Islet of Langerhans (tissue), 1 donor: ENCODE data around the gene PFDN4.
"Not testable (repeated sequence)": the region's sequence is repeated elsewhere in the genome, so short reads cannot be mapped to it uniquely, and the experiment has no call there.

Experiments used
- FAIRE-seq: peaks from one replicate; lab custom pipeline; 2011; peaks lifted over from hg19 to GRCh38; lab: Jason Lieb, UNC

The PFDN4 gene

DNA sequence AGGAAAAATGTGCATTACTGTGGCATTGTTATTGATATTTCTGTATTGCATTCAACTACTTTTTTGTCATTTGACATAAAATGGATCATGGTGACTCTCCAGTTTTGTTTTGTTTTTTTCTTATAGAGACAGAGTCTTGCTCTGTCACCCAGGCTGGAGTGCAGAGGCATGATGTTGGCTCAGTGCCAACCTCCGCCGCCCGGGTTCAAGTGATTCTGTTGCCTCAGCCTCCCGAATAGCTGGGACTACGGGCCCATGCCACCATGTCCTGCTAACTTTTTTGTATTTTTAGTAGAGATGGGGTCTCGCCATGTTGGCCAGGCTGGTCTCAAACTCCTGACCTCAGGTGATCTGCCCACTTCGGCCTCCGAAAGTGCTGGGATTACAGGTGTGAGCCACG is 16.8 kb downstream of the PFDN4 start:
- not testable (repeated sequence) for FAIRE-seq

DNA sequence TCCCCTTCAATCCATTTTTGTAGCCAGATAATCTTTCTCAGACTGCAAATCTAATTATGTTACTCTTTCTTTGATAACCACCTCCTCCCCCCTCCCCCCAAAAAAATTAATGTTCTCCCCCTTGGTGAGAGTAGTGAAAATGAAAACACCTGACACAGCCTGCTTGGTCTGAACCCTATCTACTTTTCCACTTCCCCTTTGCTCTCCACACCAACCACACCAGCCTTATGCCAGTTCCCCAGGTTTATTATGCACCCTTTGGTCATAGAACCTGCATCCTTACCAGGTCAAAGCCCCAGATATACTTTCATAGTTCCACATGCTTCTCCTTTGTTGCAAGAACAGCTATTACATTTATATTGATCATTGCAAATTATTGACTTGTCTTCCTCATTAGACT is 19.4 kb downstream of the PFDN4 start:
- FAIRE-seq: no peak

DNA sequence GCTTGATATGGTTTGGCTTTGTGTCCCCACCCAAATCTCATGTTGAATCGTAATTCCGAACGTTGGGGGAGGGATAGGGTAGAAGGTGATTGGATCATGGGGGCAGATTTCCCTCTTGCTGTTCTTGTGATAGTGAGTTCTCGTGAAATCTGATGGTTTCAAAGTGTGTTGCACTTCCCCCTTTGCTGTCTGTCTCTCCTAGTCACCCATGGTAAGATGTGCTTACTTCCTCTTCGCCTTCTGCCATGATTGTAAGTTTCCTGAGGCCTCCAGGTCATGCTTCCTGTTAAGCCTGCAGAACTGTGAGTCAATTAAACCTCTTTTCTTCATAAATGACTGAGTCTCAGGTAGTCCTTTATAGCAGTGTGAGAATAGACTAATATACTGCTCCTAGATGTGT is 19.9 kb downstream of the PFDN4 start:
- no peak for FAIRE-seq

DNA sequence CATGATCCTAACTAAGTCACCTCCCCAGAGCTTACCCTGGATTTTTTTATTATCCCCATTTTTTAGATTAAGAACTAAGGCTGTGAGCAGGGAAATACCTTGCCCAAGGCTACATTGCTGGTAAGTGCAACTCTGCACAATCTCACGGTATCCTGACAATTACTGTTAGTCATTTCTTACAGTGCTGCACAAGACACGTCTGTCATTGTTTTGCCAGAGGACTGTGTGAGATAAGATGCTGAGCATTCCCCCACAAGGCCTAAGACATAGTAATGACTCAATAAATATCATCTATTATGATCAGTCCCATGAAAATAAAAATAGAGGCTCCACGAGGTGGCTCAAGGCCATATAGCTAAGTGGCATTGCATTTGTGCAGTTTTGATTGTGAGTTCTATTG is 21.0 kb downstream of the PFDN4 start:
- no peak for FAIRE-seq

DNA sequence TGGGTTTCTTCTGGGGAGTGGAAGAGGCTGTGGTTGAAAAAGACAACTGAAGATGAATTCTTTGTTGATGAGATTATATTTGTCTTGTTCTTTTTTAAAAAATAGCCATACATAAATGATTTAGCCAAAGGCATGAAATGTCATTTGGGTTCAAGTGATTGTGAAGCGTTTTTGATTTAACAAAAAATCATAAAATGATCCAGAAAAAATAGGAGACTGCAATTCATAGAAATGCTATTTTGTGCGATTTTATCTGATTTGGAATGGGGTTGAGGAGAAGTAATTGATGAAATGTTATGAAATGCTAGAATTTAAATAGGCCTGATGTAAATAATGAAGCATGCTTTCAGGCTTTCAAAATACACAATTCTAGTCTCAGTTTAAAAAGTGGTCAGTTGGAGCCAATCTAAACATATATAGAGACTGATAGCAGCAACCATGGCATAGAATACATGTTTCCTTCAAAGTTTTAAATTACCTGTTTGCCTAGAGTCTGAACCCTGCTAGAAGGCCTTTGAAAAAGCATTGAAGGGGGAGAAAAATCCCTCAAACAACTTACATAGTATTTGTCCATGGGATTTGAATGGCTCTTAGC is 21.8 kb downstream of the PFDN4 start:
- FAIRE-seq: no peak

DNA sequence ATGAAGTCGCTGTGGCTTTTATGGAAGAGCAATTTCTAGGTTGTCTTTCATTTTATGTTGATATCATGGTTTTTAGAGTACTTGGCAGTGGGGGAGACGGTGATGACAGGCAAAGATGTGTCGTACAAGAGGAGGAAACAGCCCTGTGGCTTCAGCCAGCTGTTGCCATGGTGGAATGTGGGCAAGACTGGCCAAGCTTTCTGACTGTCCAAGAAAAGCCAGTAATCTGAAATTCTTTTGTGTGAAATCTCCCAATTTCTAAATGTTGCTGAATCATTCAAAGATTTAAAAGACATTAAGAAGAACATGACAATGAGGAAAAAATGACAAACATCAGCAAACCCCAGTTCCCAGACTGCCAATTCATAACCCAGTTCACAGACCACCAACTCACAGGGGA is 23.1 kb downstream of the PFDN4 start:
- no peak for FAIRE-seq

DNA sequence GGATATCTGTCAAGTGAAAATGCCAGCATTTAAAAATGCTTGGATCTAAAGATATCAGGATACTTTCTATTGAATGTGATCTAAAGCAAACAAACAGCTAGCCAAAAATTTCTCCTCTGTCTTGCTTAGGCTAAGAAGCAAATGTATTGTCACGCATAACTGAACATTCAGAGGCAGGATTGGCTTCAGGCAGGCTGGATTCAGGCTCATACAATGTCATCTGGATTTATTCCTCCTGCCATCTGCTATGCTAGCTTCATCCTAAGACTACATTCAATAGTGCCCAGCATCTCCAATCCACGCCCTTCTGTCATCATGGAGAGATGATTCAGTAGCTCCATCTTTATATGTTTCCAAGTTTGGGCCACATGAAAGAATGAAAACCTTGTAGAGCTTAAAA is 27.1 kb downstream of the PFDN4 start:
- no peak for FAIRE-seq

DNA sequence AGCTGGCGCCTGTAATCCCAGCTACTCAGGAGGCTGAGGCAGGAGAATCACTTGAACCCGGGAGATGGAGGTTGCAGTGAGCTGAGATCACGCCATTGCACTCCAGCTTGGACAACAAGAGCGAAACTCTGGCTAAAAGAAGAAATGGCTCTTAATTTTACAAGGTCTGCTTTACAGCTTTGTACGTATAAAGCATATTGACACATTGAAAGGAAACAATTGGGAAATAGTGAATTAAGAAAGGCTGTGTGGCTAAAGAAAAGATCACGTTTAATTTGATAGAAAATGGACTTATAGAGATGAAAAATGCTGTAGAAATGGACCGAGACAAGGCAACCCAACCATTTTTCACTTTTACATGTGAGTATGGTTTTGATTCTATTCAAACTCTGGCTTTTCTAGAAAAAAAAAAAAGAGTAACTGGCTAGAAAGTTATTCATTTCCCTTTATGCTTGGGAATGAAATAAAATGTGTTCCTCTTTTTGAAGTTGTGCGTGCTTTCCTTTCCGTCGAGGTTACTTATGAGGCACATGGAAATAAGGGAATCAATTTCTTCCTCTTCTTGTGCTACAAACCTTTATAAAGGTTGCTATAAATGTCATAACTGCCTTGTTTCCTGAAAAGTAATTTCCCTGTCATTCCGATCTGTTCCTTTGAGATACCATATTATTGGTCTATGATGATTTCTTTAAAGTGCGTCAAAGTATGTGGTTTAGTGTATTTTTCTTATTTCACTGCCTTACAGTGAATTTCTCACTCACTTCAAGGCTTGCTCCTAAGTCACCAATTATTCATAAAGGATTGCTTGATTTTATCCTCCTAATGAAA is 29.4 kb downstream of the PFDN4 start:
- no peak for FAIRE-seq

DNA sequence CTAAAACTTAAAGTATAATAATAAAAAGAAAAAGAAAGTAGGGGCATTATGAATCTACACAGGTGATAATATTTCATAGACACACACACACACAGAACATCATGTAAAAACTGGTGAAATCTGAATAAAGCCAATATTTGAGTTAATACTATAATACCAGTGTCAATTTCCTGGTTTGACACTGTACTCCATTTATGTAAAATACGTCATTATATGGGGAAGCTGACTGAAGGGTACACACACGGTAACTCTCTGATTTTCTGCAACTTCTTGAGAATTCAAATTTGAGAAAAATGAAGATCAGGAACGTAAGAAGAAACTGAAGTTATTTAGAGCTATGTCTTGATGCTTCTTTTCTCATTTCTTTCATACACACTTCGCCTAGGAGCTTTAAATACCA is 36.2 kb downstream of the PFDN4 start:
- no peak for FAIRE-seq

DNA sequence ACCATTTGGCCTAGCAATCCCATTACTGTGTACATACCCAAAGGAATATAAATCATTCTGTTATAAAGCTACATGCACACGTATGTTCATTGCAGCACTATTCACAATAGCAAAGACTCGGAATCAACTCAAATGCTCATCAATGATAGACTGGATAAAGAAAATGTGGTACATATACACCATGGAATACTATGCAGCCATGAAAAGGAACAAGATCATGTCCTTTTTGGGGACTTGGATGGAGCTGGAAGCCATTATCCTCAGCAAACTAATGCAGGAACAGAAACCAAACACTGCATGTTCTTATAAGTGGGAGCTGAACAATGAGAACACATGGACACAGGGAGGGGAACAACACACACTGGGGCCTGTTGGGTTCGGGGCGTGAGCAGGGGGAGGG is 40.8 kb downstream of the PFDN4 start:
- not testable (repeated sequence) for FAIRE-seq

DNA sequence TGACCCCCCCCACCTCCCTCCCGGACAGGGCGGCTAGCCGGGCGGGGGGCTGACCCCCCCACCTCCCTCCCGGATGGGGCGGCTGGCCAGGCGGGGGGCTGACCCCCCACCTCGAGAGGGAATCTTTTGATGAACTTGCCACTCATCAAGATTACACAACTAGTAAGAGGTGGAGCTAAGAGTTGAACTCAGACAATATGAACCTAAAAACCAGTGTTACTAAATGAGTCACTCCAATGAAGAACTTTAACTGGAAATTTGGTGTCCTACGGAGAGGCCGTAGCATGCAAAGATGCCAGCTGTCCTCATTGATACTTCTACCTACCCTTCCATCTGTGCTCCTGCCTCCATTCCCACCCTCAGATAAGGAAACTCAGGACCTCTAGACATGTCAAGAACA is 42.8 kb downstream of the PFDN4 start:
- FAIRE-seq: no peak

DNA sequence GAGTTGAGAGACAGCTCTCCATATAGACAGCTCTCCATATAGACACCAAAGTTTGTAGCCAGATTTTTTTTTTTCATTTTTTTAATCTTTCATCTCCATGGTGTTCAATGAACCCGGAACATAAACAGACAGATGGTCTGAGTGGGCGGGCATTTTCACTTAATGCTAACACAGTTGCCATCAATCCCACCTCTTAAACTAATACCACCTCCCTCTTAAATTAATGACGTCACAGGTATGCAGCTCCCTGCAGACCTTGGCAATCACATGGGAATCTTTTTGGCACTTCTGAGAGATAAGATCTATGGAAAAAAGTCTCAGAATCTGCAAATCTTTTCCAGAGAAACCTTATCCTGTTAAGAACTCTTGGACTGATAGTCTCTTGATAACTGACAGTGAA is 43.2 kb downstream of the PFDN4 start:
- FAIRE-seq: no peak

DNA sequence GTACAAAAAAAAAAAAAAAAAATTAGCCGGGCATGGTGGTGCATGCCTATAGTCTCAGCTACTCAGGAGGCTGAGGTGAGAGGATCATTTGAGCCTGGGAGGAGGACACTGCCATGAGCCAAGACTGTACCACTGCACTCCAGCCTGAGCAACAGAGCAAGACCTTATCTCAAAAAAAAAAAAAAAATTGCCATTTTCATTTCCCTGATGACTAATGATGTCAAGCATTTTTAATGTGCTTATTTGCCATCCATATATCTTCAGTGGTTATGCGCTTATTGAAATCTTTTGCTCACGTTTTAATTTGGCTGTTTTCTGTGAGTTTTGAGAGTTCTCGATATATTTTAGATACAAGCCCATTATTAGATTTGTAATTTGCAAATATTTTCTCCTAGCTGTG is 46.7 kb downstream of the PFDN4 start:
- FAIRE-seq: no peak

DNA sequence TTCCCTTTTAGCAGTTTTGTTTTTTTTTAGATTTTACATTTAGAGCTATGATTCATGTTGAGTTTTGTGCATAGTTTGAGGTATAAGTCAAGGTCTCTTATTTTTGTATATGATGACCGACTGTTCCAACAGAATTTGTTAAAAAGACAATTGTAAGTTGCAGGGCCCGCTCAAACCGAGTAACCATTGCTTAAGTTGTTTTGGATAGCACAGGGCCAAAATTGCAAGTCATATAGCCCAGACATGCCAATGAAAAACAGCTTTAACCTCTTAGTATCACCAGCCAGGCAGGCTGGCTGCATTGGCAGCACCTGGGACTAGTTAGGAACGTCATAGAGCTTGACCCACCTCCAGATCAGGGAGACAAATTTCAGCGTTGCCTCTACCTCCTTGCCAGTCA is 47.3 kb downstream of the PFDN4 start:
- no peak for FAIRE-seq

DNA sequence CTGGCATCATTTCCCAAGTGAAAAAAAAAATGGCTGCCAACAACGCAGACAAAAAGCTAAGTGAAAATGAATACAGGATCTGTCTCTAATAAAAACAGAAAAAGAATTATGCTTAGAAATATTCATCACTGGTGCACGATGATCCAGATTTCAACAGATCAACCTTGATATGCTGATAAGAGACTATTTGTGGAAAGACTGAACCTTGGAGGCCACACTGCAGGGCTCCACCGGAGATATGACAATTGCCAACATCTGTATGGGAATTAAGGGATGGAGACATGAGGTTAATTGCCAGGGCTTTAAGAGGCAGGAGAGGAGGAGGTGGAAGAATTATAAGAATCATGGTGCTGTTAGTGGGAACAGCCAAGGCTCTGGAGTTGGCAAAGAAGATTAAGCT is 48.3 kb downstream of the PFDN4 start:
- FAIRE-seq: no peak

DNA sequence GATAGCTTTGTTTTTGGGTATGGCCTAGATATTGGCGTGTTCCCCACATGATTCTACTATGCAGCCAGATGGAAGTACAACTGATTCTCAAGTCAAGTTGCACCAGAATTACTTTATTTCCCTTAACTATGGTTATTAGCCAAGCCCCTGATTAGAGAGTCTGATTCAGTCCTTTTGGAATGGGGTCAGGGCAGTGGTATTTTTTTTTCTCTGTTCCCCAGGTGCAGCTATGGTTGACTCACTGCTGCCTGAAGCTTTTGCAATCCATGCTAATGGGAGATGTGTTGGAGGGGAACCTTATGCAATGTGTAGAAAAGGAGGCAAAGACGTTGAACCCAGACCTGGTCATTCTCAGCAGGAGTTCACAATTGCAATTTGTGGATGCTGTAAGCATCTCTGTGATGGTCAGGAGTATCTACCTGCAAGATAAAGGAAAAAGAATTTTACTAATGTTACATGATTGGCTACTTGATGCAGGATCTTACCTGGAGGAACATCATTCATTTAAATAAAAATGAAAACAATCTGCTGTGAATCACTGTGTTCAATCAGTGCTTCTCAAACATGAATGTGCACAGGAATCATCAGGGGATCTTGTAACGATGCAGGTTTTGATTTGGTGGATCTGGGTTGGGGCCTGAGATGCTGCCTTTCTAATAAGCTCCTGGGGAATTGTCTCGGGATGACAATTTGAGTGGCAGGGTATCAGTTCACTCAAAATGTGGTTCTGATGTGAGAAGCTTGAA is 49.4 kb downstream of the PFDN4 start:
- FAIRE-seq: no peak

DNA sequence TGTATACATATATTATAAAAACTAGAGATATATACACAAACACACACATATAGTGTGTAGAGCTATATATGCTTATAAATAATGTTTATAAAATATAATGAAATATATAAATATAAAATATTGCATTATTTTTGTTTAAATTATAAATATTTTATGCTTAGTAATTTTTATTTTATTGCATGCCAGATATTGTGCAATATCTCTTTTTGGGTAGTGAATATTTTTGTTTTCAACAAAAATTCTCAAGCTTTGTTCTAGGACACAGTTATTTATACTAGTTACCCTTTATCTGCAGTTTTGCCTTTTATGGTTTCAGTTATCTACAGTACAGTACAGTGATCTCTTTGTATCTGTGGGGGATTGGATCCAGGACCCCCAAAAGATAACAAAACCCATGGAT is 52.2 kb downstream of the PFDN4 start:
- no peak for FAIRE-seq

DNA sequence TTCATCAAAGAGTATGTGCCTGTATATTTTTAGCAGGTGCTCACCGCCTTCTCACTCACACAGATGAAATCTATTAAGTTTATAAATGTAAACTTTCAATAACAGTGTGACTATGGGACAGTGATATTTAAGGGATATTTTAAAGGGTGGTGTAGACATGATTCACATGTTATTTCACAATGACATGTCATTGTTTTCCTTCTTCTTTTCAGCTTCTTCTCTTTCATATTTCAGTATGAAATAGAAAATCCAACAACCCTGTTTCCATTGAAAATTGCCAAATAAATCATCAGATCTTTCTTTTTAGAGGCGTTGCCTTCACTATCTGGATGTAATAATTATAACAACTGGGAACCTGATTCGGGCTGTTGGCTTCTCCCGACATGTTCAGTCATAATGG is 54.8 kb downstream of the PFDN4 start:
- no peak for FAIRE-seq

DNA sequence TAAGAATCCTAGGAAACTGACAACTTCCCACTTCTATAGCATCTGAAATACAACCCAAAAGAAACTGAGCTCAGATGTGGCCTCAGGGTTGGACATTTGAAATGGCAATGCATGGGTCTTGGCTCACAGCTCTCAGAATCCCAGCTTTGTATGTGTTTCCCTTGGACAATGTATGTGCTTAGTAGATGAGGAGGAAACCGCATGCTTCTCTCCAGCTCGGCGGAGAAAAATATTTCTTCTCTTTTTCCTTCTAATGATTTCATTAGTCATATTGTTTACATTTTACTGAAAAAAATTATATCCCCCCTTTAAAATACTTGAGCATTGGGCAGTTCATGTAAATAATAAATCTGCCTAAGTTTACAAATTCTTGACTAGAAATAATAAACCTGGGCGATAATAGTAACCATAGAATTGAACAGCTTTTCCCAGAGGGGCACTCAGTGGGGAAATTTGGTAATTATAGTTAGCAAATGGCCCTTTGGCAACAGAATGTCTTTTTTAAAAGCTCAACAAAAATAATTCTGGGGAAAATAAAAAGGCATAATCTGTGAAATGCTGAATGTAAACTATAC is 55.3 kb downstream of the PFDN4 start:
- FAIRE-seq: no peak

DNA sequence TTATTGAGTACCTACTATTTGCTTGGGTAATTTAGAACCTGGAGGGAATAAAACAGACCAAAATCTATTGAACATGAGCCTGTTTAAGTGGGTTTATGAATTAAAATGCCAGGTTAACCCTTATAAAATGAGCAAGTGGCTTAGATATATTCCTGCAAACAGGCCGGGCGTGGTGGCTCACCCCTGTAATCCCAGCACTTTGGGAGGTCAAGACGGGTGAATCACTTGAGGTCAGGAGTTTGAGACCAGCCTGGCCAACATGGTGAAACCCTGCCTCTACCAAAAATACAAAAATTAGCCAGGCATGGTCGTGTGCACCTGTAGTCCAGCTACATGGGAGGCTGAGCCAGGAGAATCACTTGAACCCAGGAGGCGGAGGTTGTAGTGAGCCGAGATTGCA is 57.9 kb downstream of the PFDN4 start:
- FAIRE-seq: not testable (repeated sequence)

DNA sequence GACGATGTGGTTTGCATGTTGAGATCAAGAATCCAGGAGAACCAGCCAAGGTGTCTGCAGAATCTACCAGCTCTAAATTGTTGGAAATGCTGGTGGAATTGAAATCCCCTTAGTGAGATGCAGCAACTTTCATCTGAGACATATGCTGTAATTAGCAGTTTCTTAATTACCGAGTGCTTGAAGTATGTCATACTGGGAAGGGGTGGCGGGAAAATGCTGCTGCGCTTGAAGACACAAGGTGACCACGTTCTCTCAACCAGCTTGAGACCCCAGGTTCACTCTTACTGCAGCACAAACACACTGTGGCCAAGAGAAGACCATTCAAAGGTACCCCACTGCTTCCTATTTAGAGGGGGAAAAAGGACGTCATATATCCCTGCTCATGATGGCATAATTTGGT is 59.0 kb downstream of the PFDN4 start:
- no peak for FAIRE-seq

DNA sequence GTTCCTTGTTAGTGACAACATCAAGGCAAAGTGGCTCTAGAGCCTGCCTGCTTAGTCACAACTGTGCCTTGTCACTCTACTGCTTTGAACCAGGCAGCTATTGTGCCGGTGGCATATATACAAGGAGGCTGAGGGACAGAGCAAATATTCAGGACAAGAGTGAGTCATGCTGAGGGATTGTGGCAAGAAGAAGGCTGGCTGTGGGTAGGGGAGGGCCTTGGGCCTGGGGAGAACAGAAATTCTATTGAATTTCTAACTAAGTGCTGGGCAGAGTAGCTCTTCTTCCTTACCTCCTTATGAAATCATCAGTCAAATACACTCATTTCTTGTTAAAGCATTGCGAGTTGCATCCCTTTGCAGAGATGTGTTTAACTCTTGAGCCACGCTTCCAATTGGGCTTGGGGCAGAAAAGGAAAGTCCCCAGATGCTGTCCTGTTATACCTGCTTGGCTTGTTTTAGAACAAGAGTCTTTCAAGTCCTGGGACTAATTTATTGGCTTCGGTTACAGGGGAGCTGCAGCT is 59.7 kb downstream of the PFDN4 start:
- no peak for FAIRE-seq

DNA sequence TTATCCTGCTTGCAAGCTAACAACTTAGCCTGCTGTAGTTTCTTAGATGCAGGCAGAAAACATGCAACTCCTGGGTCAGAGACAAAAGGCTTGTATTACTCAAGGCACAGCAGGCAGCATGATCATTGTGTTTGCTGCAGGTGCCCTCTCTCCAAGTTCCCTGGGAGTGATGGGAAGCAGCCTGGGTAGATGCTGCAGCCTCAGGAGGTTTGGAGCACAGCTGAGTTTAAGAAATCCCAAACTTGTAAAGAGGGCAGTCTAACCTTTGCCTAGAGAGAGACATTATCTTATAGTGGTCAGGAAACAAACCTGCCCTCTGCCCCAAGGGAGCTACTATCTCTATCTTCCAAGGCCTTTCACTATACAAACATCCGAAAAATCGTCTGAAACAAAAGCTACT is 61.1 kb downstream of the PFDN4 start:
- FAIRE-seq: no peak
